OCI-LY7 (cell line): ENCODE data around the gene BANF2. TPM values are rescaled to one million over a fixed set of nuclear protein-coding genes. Genes with fewer than 3 reads are reported as not detected.

Experiments
- BruUV-seq: library from RNA; stranded (reverse); fragments of 400-500 nt; replicated peaks from 2 replicates; lab custom pipeline; 2021; lab: Mats Ljungman, UMichigan
- CTCF ChIA-PET: fragments of 300-600 bp; sonication (Branson Sonifier 250); formaldehyde crosslinking; loops from one replicate; lab custom pipeline; 2022; ENCODE audit warnings: antibody characterized with exemption; ENCODE audit not compliant: unreplicated experiment; lab: Charles Lee
- POLR2A ChIA-PET: fragments of 300-600 bp; sonication (Branson Sonifier 250); formaldehyde crosslinking; loops from one replicate; lab custom pipeline; 2022; ENCODE audit warnings: antibody characterized with exemption; lab: Charles Lee
- DNase-seq: peaks from one replicate; pipeline ENCODE4 v3.0.0-alpha.2; 2015; ENCODE audit warnings: low spot score
- H2AFZ ChIP-seq: fragments of 200-600 bp; sonication (generic), shearing (Covaris generic); 2 replicates; pipeline ENCODE4 v1.6.1; 2014; ENCODE audit warnings: mild to moderate bottlenecking, antibody characterized with exemption, low read length, moderate library complexity
- H3K27ac ChIP-seq: fragments of 200-600 bp; sonication (generic); 2 replicates; pipeline ENCODE4 v1.5.1; 2014; ENCODE audit warnings: mixed run types, low read depth, mild to moderate bottlenecking, moderate library complexity, low read length, inconsistent platforms; ENCODE audit not compliant: poor library complexity, severe bottlenecking
- H3K36me3 ChIP-seq: fragments of 200-600 bp; sonication (generic); 2 replicates; pipeline ENCODE4 v1.6.1; 2014; ENCODE audit warnings: mild to moderate bottlenecking, antibody characterized with exemption, low read length, moderate library complexity, mixed read lengths; ENCODE audit not compliant: insufficient read depth
- H3K4me1 ChIP-seq: fragments of 200-600 bp; sonication (generic); 2 replicates; pipeline ENCODE4 v1.5.1; 2014; ENCODE audit warnings: mild to moderate bottlenecking, low read length; ENCODE audit not compliant: insufficient read depth, poor library complexity, severe bottlenecking
- H3K4me2 ChIP-seq: fragments of 200-600 bp; sonication (generic); 2 replicates; pipeline ENCODE4 v1.6.1; 2014; ENCODE audit warnings: mild to moderate bottlenecking, low read length
- H3K4me3 ChIP-seq: fragments of 200-600 bp; sonication (generic); 2 replicates; pipeline ENCODE4 v1.5.1; 2014; ENCODE audit warnings: mild to moderate bottlenecking, low read depth, low read length; ENCODE audit not compliant: poor library complexity, severe bottlenecking
- H3K79me2 ChIP-seq: fragments of 200-600 bp; sonication (generic); 2 replicates; pipeline ENCODE4 v1.6.1; 2016; ENCODE audit warnings: low read depth, mild to moderate bottlenecking, low read length, moderate library complexity, mixed read lengths; ENCODE audit not compliant: insufficient read depth
- H3K9me2 ChIP-seq: fragments of 200-600 bp; sonication (generic); 2 replicates; pipeline ENCODE4 v1.6.1; 2016; ENCODE audit warnings: mild to moderate bottlenecking, low read length, mixed read lengths; ENCODE audit not compliant: insufficient read depth
- H3K9me3 ChIP-seq: fragments of 200-600 bp; sonication (generic); 2 replicates; pipeline ENCODE4 v1.6.1; 2014; ENCODE audit warnings: mild to moderate bottlenecking, mixed run types, low read length, mixed read lengths
- H4K20me1 ChIP-seq: fragments of 200-600 bp; sonication (generic); 2 replicates; pipeline ENCODE4 v1.6.1; 2014; ENCODE audit warnings: mild to moderate bottlenecking, antibody characterized with exemption, low read length, moderate library complexity, mixed read lengths; ENCODE audit not compliant: insufficient read depth
- EZH2phosphoT487 ChIP-seq: fragments of 200-600 bp; sonication (generic); IDR thresholded peaks from 2 replicates; pipeline ENCODE4 v1.6.1; 2018; ENCODE audit warnings: low read depth, borderline replicate concordance, mild to moderate bottlenecking, mixed run types, antibody characterized with exemption, low read length, moderate library complexity, mixed read lengths
- intact Hi-C: fragments of 100-400 bp; cut with micrococcal nuclease; formaldehyde crosslinking; loops from one replicate; pipeline ENCODE4 v1.10.0; 2022; ENCODE audit not compliant: unreplicated experiment
- total RNA-seq, 2 experiments: library from RNA; depleted of rRNA in 1 of 2; stranded (reverse); fragments of >200 nt in 1 of 2; shearing (Covaris generic) in 1 of 2; gene quantifications; 2 replicates each; pipeline ENCODE4 v1.2.3, GENCODE V29; 2014 to 2022
- TF ChIP-seq, protein P1 (sequence below): fragments of 200-600 bp; sonication (generic); conservative IDR thresholded peaks from 2 replicates; pipeline ENCODE4 v1.5.1; 2014; ENCODE audit warnings: mild to moderate bottlenecking, antibody characterized with exemption, low read length, moderate library complexity, mixed read lengths

BANF2 gene
- total RNA-seq, 2 experiments from 2014 or later: not detected

DNA sequence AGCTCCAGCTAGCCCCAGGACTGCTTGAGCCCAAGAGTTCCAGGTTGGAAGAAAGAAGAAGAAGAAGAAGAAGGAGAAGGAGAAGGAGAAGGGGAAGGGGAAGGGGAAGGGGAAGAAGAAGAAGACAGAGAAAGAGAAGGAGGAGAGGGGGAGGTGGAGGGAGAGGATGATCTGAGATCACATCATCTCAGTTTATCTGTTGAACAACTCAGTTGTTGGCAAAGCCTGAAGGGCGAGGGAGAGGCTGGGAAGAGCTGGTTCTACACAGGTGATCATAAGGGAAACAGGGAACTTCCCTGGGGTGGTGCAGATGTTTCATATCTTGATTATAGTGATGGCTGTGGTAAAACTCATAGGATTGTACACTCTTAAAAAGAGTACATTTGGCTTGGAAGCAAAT, 14.6 kb upstream of the BANF2 start:
- CTCF ChIA-PET: interaction anchor here (0.5 kb wide), 1 partner anchor 67 kb away, joined by 4 read pairs; no protein-coding TSS in a partner anchor

DNA sequence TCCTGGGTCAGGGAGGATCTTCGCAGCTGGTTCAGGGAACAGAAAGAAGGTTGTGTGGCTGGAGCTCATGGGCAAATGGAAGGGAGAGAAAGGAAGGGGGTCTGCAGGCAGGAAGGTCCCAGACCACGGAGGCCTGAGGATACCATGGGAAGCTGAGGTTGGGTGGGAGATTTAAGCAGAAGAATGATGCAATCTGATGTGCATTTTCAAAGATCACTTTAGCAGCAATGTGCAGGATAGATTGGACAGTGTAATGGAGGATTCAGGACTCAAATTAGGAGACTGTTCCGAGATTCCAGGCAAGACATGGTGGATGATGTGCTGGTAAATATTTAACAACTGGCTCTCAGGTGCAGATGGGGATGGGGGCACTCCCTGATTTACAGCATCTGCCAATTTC, 12.0 kb upstream of the BANF2 start:
- BruUV-seq: no TSS peak
- DNase-seq: no peak
- no peak overlapping the region for H3K4me3 ChIP-seq
- H3K4me1 ChIP-seq: peaks cover 4% of the 10 kb centered on the region
- H3K9me3 ChIP-seq: no peaks in the 10 kb centered on the region
- H4K20me1 ChIP-seq: no peaks in the 10 kb centered on the region
- H3K9me2 ChIP-seq: no peaks in the 10 kb centered on the region
- TF ChIP-seq, protein P1, sequence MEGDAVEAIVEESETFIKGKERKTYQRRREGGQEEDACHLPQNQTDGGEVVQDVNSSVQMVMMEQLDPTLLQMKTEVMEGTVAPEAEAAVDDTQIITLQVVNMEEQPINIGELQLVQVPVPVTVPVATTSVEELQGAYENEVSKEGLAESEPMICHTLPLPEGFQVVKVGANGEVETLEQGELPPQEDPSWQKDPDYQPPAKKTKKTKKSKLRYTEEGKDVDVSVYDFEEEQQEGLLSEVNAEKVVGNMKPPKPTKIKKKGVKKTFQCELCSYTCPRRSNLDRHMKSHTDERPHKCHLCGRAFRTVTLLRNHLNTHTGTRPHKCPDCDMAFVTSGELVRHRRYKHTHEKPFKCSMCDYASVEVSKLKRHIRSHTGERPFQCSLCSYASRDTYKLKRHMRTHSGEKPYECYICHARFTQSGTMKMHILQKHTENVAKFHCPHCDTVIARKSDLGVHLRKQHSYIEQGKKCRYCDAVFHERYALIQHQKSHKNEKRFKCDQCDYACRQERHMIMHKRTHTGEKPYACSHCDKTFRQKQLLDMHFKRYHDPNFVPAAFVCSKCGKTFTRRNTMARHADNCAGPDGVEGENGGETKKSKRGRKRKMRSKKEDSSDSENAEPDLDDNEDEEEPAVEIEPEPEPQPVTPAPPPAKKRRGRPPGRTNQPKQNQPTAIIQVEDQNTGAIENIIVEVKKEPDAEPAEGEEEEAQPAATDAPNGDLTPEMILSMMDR: no peak
- no peak for TF ChIP-seq EZH2phosphoT487
- ChIA-PET POLR2A (no interaction called here), CTCF (no interaction called here)
- H3K79me2 ChIP-seq: no peaks in the 10 kb centered on the region
- H2AFZ ChIP-seq: no peak overlapping the region
- H3K27ac ChIP-seq: no peak overlapping the region
- H3K4me2 ChIP-seq: no peak overlapping the region
- intact Hi-C loops: no loop called here
- no peaks in the 10 kb centered on the region for H3K36me3 ChIP-seq

More for the DNA sequence above, 14.6 kb upstream of the BANF2 start:
- H3K4me2 ChIP-seq: no peak overlapping the region
- no peaks in the 10 kb centered on the region for H3K36me3 ChIP-seq
- peaks cover 6% of the 10 kb centered on the region for H4K20me1 ChIP-seq
- POLR2A ChIA-PET: no interaction called here
- intact Hi-C loops: no loop called here
- BruUV-seq: no TSS peak
- H3K9me3 ChIP-seq: no peaks in the 10 kb centered on the region
- no peaks in the 10 kb centered on the region for H3K9me2 ChIP-seq
- TF ChIP-seq, protein P1: no peak
- no peak for TF ChIP-seq EZH2phosphoT487
- no peaks in the 10 kb centered on the region for H3K79me2 ChIP-seq
- H3K4me3 ChIP-seq: no peak overlapping the region
- no peak overlapping the region for H3K27ac ChIP-seq
- no peak for DNase-seq
- H3K4me1 ChIP-seq: peaks cover 12% of the 10 kb centered on the region
- no peak overlapping the region for H2AFZ ChIP-seq

GRCh38 chr20:17688965-17689364, 10.8 kb upstream of the BANF2 start:
- Histone ChIP-seq H3K27ac (no peak overlapping the region), H3K9me2 (no peaks in the 10 kb centered on the region), H3K4me1 (no peaks in the 10 kb centered on the region), H3K4me2 (no peak overlapping the region), H3K36me3 (no peaks in the 10 kb centered on the region), H3K9me3 (no peaks in the 10 kb centered on the region), H4K20me1 (no peaks in the 10 kb centered on the region), H3K4me3 (no peak overlapping the region), H3K79me2 (no peaks in the 10 kb centered on the region), H2AFZ (no peak overlapping the region)
- TF ChIP-seq, protein P1: no peak
- TF ChIP-seq EZH2phosphoT487: no peak
- POLR2A ChIA-PET: no interaction called here
- CTCF ChIA-PET: no interaction called here
- BruUV-seq: no TSS peak
- intact Hi-C loops: no loop called here
- no peak for DNase-seq
